Endothelial cell of umbilical vein (primary cell): ENCODE data around the gene SLC4A2. TPM values are rescaled to one million over a fixed set of nuclear protein-coding genes. Genes with fewer than 3 reads are reported as not detected.
A peak's percentile ranks its signal among the peaks of the same experiment; 100 is the strongest.

Source experiments
- BruUV-seq: library from RNA; stranded (reverse); fragments of 400-500 nt; replicated peaks from 2 replicates; lab custom pipeline; 2021; lab: Mats Ljungman, UMichigan
- CTCF ChIA-PET: fragments of 300-600, 350-600 bp; sonication (Branson Sonifier 250); formaldehyde crosslinking; loops from one replicate; lab custom pipeline; 2021; ENCODE audit warnings: antibody characterized with exemption, inconsistent platforms; lab: Charles Lee
- POLR2A ChIA-PET: fragments of 300-600, 350-600 bp; sonication (Branson Sonifier 250); formaldehyde crosslinking; loops from one replicate; lab custom pipeline; 2021; ENCODE audit warnings: antibody characterized with exemption, inconsistent platforms; lab: Charles Lee
- DNase-seq: peaks from one replicate; pipeline ENCODE4 v3.0.0-alpha.2; 2011; ENCODE audit warnings: low read depth, low spot score
- FAIRE-seq: peaks from 2 replicates; lab custom pipeline; 2011; peaks lifted over from hg19 to GRCh38; lab: Jason Lieb, UNC
- H2AFZ ChIP-seq: 2 replicates; pipeline ENCODE4 v1.6.0; 2012; ENCODE audit warnings: low read depth, low read length, control low read depth, inconsistent platforms
- H3K27ac ChIP-seq: 2 replicates; pipeline ENCODE4 v1.5.1; 2011; ENCODE audit warnings: low read depth, mild to moderate bottlenecking, control low read depth, low read length, moderate library complexity; ENCODE audit not compliant: insufficient read depth
- H3K27me3 ChIP-seq, 2 experiments: 2 replicates each; pipeline versions ENCODE4 v1.6.0 to v1.6.1; 2011; ENCODE audit warnings: low read length in 2 of 2, mixed read lengths in 1 of 2; ENCODE audit not compliant: control insufficient read depth in 2 of 2, insufficient read depth in 2 of 2
- H3K36me3 ChIP-seq, 2 experiments: 2 replicates in 1 of 2; 3 replicates in 1 of 2; pipeline ENCODE4 v1.5.1; 2011; ENCODE audit warnings: low read length in 2 of 2, mild to moderate bottlenecking in 1 of 2, moderate library complexity in 1 of 2; ENCODE audit not compliant: control insufficient read depth in 2 of 2, insufficient read depth in 2 of 2; ENCODE audit errors: extremely low read depth in 1 of 2
- H3K4me1 ChIP-seq: 3 replicates; pipeline ENCODE4 v1.5.1; 2011; ENCODE audit warnings: mild to moderate bottlenecking, low read length; ENCODE audit not compliant: control insufficient read depth, insufficient read depth; ENCODE audit errors: extremely low read depth
- H3K4me2 ChIP-seq: 2 replicates; pipeline ENCODE4 v1.6.1; 2011; ENCODE audit warnings: low read length, control low read depth, mixed read lengths; ENCODE audit not compliant: insufficient read depth
- H3K4me3 ChIP-seq, 3 experiments: fragments of 200-600 bp in 1 of 3; sonication (generic), shearing (Covaris generic) in 1 of 3; replicated peaks in 1 of 3; 2 replicates each; pipeline ENCODE4 v1.5.1; 2011 to 2016; ENCODE audit warnings: control low read depth in 3 of 3, low read length in 3 of 3, mild to moderate bottlenecking in 2 of 3, inconsistent platforms in 1 of 3, low read depth in 1 of 3, moderate library complexity in 1 of 3; ENCODE audit not compliant: insufficient read depth in 1 of 3
- H3K79me2 ChIP-seq: 2 replicates; pipeline ENCODE4 v1.6.0; 2012; ENCODE audit warnings: low read length, inconsistent platforms; ENCODE audit not compliant: control insufficient read depth, insufficient read depth
- H3K9ac ChIP-seq: replicated peaks from 2 replicates; pipeline ENCODE3; 2011; ENCODE audit warnings: low read length, control low read depth; ENCODE audit not compliant: insufficient read depth; ENCODE audit errors: extremely low read depth
- H3K9me1 ChIP-seq: replicated peaks from 3 replicates; pipeline ENCODE4 v1.6.0; 2011; ENCODE audit warnings: mild to moderate bottlenecking, low read length; ENCODE audit not compliant: control insufficient read depth, insufficient read depth; ENCODE audit errors: extremely low read depth
- H3K9me3 ChIP-seq: replicated peaks from 2 replicates; pipeline ENCODE4 v1.5.1; 2012; ENCODE audit warnings: low read length, inconsistent platforms; ENCODE audit not compliant: control insufficient read depth, insufficient read depth
- H4K20me1 ChIP-seq: replicated peaks from 2 replicates; pipeline ENCODE3; 2011; ENCODE audit warnings: mild to moderate bottlenecking, low read length; ENCODE audit not compliant: control insufficient read depth, insufficient read depth; ENCODE audit errors: extremely low read depth
- EZH2 ChIP-seq: IDR thresholded peaks from 2 replicates; pipeline ENCODE4 v1.6.1; 2012; ENCODE audit warnings: borderline replicate concordance, low read depth, mild to moderate bottlenecking, moderate library complexity, low read length, inconsistent platforms; ENCODE audit not compliant: severe bottlenecking
- FOS ChIP-seq: IDR thresholded peaks from 2 replicates; pipeline ENCODE4 v1.6.1; 2011; ENCODE audit warnings: mild to moderate bottlenecking, low read length, moderate library complexity, borderline replicate concordance; ENCODE audit not compliant: insufficient read depth
- GATA2 ChIP-seq: IDR thresholded peaks from 2 replicates; pipeline ENCODE4 v1.7.0; 2011; ENCODE audit warnings: low read depth, mild to moderate bottlenecking, moderate library complexity, mixed read lengths, low read length; ENCODE audit not compliant: insufficient read length, insufficient read depth
- JUN ChIP-seq: IDR thresholded peaks from 2 replicates; pipeline ENCODE4 v1.6.1; 2011; ENCODE audit warnings: borderline replicate concordance, low read depth; ENCODE audit not compliant: insufficient read length, insufficient read depth
- MYC ChIP-seq: IDR thresholded peaks from one replicate; pipeline ENCODE4 v1.6.1; 2011; ENCODE audit warnings: mild to moderate bottlenecking, low read depth, low read length
- POLR2A ChIP-seq: IDR thresholded peaks from 2 replicates; pipeline ENCODE4 v1.6.1; 2012; ENCODE audit warnings: low read depth, mild to moderate bottlenecking, control low read depth, low read length
- POLR2AphosphoS5 ChIP-seq: IDR thresholded peaks from 2 replicates; pipeline ENCODE4 v1.6.1; 2012; ENCODE audit warnings: low read depth, mild to moderate bottlenecking, control low read depth, low read length, moderate library complexity; ENCODE audit not compliant: insufficient read depth
- dilution Hi-C: fragments of 300-500 bp; cut with MboI; formaldehyde crosslinking; loops from one replicate; pipeline ENCODE4 v1.15.0; 2019; ENCODE audit warnings: low sequenced_read_pairs; ENCODE audit not compliant: extremely low pct_ligation_motif_present
- intact Hi-C: fragments of 100-400 bp; cut with micrococcal nuclease; formaldehyde crosslinking; loops from one replicate; pipeline ENCODE4 v1.10.0; 2022
- polyA plus RNA-seq, 4 experiments: library from polyadenylated mRNA; depleted of rRNA in 3 of 4; stranded (reverse) in 3 of 4; unstranded in 1 of 4; fragments of >200 nt; gene quantifications; 2 replicates each; pipeline versions ENCODE4 v1.2.1 to v1.2.3, GENCODE V29; 2011 to 2012; ENCODE audit warnings: missing spikeins in 1 of 4
- total RNA-seq: library from RNA; stranded (reverse); gene quantifications from 2 replicates; pipeline ENCODE4 v1.2.3, GENCODE V29; 2021
- TF ChIP-seq, protein P1 (sequence below): IDR thresholded peaks from 2 replicates; pipeline ENCODE4 v1.6.1; 2011; ENCODE audit not compliant: insufficient read depth, insufficient read length
- TF ChIP-seq, protein P2 (sequence below), 2 donors: IDR thresholded peaks; 1 replicate in 1 of 2; 2 replicates in 1 of 2; pipeline ENCODE4 v1.5.1; 2011; ENCODE audit warnings: low read length in 2 of 2, mild to moderate bottlenecking in 2 of 2, moderate library complexity in 2 of 2, control low read depth in 1 of 2, inconsistent platforms in 1 of 2, low read depth in 1 of 2; ENCODE audit not compliant: insufficient read depth in 1 of 2; ENCODE audit errors: extremely low read depth in 1 of 2

The SLC4A2 gene
- total and polyA plus RNA-seq, 2 donors (not counting 3 experiments of a cell fraction or from before 2014, with no cell fraction given) = 108 to 172 TPM

DNA sequence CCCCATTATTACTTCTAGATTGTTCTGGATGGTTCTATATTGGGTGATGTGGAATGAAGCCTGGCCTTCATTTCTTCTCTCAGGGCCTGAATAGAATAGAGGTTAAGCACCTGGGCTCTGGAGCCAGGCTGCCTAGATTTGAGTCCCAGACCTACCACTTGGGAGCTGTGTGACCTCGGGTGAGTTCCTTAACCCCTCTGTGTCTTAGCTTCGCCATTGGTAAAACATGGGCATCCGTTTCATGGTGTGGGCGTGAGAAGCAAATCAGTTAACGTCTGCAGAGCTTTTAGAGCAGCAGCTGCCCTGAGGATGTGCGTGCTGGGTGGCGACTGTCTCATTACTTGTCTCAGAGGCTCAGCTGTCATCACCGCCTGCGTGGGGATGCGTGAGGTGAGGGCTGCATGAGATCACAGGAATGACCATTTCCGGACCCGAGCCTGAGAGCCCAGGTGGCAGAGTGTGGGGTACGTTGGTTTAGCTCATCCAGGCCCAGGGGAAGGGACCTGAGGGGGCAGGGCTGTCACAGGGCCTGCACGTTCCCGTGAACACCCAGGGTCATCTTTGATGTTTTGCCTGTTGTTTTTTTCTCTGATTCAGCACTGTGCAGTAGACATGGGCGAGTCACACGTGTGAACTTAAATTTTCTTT, 36.6 kb downstream of the SLC4A2 start:
- dilution Hi-C loops (no loop called here), intact Hi-C loops (loop anchor here (1.0 kb wide), 1 partner anchor 8 kb away; no protein-coding TSS in a partner anchor)
- H3K4me2 ChIP-seq = no peak overlapping the region
- FAIRE-seq = no peak
- CTCF ChIA-PET = interaction anchor here (2.3 kb wide), 1 partner anchor 28 kb away, joined by 8 read pairs; no protein-coding TSS in a partner anchor
- no peaks in the 10 kb centered on the region for H3K27me3 ChIP-seq
- H3K9ac ChIP-seq = no peak overlapping the region
- H4K20me1 ChIP-seq = no peaks in the 10 kb centered on the region
- H3K9me1 ChIP-seq = no peaks in the 10 kb centered on the region
- TF ChIP-seq POLR2AphosphoS5 (no peak), FOS (peak; percentile 11)
- TF ChIP-seq, protein P1, sequence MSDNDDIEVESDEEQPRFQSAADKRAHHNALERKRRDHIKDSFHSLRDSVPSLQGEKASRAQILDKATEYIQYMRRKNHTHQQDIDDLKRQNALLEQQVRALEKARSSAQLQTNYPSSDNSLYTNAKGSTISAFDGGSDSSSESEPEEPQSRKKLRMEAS = no peak
- H2AFZ ChIP-seq = no peak overlapping the region
- no peak overlapping the region for H3K27ac ChIP-seq
- no TSS peak for BruUV-seq
- peaks cover 0 to 12% of the 10 kb centered on the region in 2 experiments for H3K36me3 ChIP-seq
- POLR2A ChIA-PET = interaction anchor here (0.5 kb wide), 1 partner anchor 33 kb away, joined by 3 read pairs; no protein-coding TSS in a partner anchor
- H3K79me2 ChIP-seq = peaks cover 95% of the 10 kb centered on the region
- H3K4me1 ChIP-seq = peaks cover 15% of the 10 kb centered on the region
- H3K4me3 ChIP-seq = no peak overlapping the region
- no peaks in the 10 kb centered on the region for H3K9me3 ChIP-seq
- DNase-seq = no peak

DNA sequence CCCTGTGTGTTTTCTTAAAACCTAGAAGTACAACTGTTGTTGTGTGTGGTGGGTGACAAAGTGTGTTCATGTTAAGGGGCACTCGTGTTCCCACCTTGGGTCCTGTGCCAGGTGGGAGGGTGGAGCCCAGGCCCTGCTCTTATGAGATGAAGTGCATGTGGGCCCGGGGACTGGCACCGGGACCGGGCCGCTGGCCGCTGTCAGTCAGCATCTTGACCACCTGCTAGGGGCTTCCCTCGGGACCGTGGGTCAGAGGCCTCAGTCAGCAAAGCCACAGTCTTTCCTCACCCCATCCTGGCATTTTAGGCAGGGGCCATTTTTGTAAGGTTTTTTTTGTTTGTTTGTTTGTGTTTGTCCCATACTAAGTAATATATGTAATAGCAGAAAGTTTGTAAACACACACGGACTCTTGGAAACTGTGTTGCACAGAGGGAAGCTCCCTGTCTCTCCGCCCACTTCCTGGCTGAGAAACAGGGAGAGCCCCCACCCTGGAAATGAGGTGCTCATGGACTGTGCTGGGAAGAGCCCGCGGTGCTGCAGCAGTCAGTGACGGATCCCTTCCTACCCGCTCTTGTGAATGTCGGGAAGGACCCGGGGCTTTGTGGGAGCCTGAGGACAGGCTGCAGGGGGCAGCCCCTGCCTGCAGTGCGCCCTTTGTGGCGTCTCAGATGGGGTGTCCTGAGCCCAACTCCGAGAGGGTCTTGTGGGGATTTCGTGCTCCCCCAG, 40.3 kb downstream of the SLC4A2 start:
- POLR2A ChIA-PET = no interaction called here
- no peak for TF ChIP-seq MYC
- no peak for TF ChIP-seq POLR2A
- TF ChIP-seq JUN = no peak
- no peak for TF ChIP-seq EZH2
- TF ChIP-seq GATA2 = no peak
- TF ChIP-seq, protein P2, sequence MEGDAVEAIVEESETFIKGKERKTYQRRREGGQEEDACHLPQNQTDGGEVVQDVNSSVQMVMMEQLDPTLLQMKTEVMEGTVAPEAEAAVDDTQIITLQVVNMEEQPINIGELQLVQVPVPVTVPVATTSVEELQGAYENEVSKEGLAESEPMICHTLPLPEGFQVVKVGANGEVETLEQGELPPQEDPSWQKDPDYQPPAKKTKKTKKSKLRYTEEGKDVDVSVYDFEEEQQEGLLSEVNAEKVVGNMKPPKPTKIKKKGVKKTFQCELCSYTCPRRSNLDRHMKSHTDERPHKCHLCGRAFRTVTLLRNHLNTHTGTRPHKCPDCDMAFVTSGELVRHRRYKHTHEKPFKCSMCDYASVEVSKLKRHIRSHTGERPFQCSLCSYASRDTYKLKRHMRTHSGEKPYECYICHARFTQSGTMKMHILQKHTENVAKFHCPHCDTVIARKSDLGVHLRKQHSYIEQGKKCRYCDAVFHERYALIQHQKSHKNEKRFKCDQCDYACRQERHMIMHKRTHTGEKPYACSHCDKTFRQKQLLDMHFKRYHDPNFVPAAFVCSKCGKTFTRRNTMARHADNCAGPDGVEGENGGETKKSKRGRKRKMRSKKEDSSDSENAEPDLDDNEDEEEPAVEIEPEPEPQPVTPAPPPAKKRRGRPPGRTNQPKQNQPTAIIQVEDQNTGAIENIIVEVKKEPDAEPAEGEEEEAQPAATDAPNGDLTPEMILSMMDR (IDR thresholded peaks at IDR 0.05; ENCODE audit: extremely low read depth in 1 of 2, insufficient read depth in 1 of 2, low read depth in 1 of 2, low read length in 2 of 2) = no peak
- TF ChIP-seq POLR2AphosphoS5 = no peak
- no peak for TF ChIP-seq FOS
- TF ChIP-seq, protein P1 = no peak
- Histone ChIP-seq H3K4me3 (no peak overlapping the region), H3K4me1 (peaks cover 9% of the 10 kb centered on the region), H3K4me2 (no peak overlapping the region), H3K27ac (no peak overlapping the region), H2AFZ (no peak overlapping the region), H3K79me2 (peaks cover 93% of the 10 kb centered on the region), H3K9me1 (no peaks in the 10 kb centered on the region), H4K20me1 (no peaks in the 10 kb centered on the region), H3K9me3 (no peaks in the 10 kb centered on the region), H3K9ac (no peak overlapping the region), H3K27me3 (no peaks in the 10 kb centered on the region), H3K36me3 (peaks cover 0 to 3% of the 10 kb centered on the region in 2 experiments)
- no peak for DNase-seq
- intact Hi-C loops (no loop called here), dilution Hi-C loops (no loop called here)
- BruUV-seq = no TSS peak
- FAIRE-seq = no peak
- CTCF ChIA-PET = interaction anchor here (1.4 kb wide), 1 partner anchor 11 kb away, joined by 3 read pairs; no protein-coding TSS in a partner anchor
